GM12891 (cell line): ENCODE results near the gene HCCS.

Experiments
- PAX5 ChIP-seq: IDR thresholded peaks from 2 replicates; pipeline ENCODE4 v1.6.1; 2011; ENCODE audit warnings: low read length, moderate library complexity, mild to moderate bottlenecking; ENCODE audit not compliant: insufficient read depth, severe bottlenecking
- POLR2A ChIP-seq: IDR thresholded peaks from 2 replicates; pipeline ENCODE4 v1.6.1; 2011; ENCODE audit warnings: low read depth, low read length, control low read depth
- POLR2AphosphoS5 ChIP-seq: IDR thresholded peaks from 2 replicates; pipeline ENCODE4 v1.6.1; 2011; ENCODE audit warnings: low read depth, low read length, control low read depth
- SPI1 ChIP-seq: IDR thresholded peaks from 2 replicates; pipeline ENCODE4 v1.6.1; 2011; ENCODE audit warnings: low read depth, low read length, control low read depth
- TAF1 ChIP-seq: IDR thresholded peaks from 2 replicates; pipeline ENCODE4 v1.6.1; 2011; ENCODE audit warnings: low read depth, low read length, control low read depth

DNA sequence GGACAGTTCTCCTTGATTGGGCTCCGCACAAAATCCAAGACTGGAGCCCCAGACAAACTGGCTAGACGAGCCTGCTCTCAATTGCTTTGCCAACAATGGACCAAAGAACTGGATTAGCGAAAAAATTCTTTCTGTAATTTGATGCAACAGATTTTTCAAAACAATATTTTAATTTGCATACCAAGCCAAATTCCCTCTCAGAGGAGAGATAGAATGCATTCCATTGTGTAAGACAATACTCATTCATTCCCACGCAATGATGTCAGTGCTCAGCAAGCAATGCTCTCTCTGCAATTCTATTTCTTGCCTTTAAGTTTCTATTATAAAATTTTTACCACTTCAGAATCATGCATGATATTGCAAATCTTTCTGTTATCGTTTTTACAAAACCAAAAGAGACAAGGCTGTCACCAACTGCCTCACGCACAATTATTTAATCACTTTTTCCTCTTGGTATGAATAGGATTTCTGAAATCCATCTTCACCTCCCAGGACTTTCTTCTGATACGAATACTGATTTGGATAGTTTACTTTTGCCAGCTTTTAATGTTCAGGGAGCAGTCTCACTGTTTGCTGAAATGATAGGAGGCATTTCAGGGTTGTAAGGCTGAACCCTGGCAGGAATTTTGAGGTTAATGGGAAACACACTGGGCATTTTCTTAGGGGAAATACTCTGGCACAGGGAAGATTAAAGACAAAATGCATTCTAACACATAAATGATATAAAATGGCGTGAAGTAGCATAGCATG, 46.1 kb upstream of the HCCS start:
- TF ChIP-seq TAF1, result no peak
- TF ChIP-seq POLR2A, result no peak
- no peak for TF ChIP-seq POLR2AphosphoS5
- no peak for TF ChIP-seq PAX5
- TF ChIP-seq SPI1, result no peak
